Adrenal gland (tissue), 5 donors: ENCODE measurements around the gene CLDN9.

Source experiments
- CTCF ChIP-seq, 6 experiments: fragments of 450-650 bp in 4 of 6; fragments of 200-600 bp in 2 of 6; sonication (generic) in 1 of 6; IDR thresholded peaks; 1 replicate in 5 of 6; 2 replicates in 1 of 6; pipeline versions ENCODE4 v1.5.1 to v1.8.0; 2016 to 2021; ENCODE audit warnings: antibody characterized with exemption in 6 of 6, mild to moderate bottlenecking in 2 of 6, moderate library complexity in 1 of 6
- POLR2A ChIP-seq, 2 donors: fragments of 450-650 bp; IDR thresholded peaks; one replicate each; pipeline ENCODE4 v1.6.1; 2017; ENCODE audit warnings: antibody characterized with exemption in 2 of 2, mild to moderate bottlenecking in 2 of 2, moderate library complexity in 1 of 2
- donor health status: DM: no; HTN: no; CAD: no.

GRCh38 chr16:2973605-2974318 is 39.0 kb upstream of the CLDN9 start:
- TF ChIP-seq CTCF (IDR thresholded peaks at IDR 0.05): no peak
- no peak for TF ChIP-seq POLR2A (IDR thresholded peaks at IDR 0.05)
